Measurements from ENCODE around the gene ATG101.

The ATG101 gene

GRCh38 chr12:52069327-52070184 is at the start of gene ATG101:
TSS of gene ATG101 (plus strand) at chr12:52069978. CDS start at chr12:52073651, 3,673 bp downstream.
- peak; percentile 88 for DNase-seq (ENCODE audit: low read depth)

GRCh38 chr12:52020539-52021336 is 49.0 kb upstream of the ATG101 start:
- DNase-seq (ENCODE audit: low read depth), result no peak
- H3K4me3 ChIP-seq (ENCODE audit: low read depth, low read length), result no peak overlapping the region

More at GRCh38 chr12:52069327-52070184, at the start of gene ATG101:
- peak within 1 kb of the TSS; percentile 99 for H3K4me3 ChIP-seq (ENCODE audit: low read depth, low read length)

GRCh38 chr12:52022841-52023181 is 47.0 kb upstream of the ATG101 start:
- no peak for DNase-seq (ENCODE audit: low read depth)
- peak overlapping the region; percentile 50 for H3K4me3 ChIP-seq (ENCODE audit: low read depth, low read length)

GRCh38 chr12:52023182-52023975 is 46.4 kb upstream of the ATG101 start:
- peak overlapping the region; percentile 50 for H3K4me3 ChIP-seq (ENCODE audit: low read depth, low read length)
- DNase-seq (ENCODE audit: low read depth), result no peak

- H3K4me3 ChIP-seq (ENCODE audit: low read depth, low read length), result peak overlapping the region; percentile 50
- DNase-seq (ENCODE audit: low read depth), result no peak
Measured at GRCh38 chr12:52023976-52024688, 45.6 kb upstream of the ATG101 start.

- H3K4me3 ChIP-seq (ENCODE audit: low read depth, low read length), result no peak overlapping the region
- DNase-seq (ENCODE audit: low read depth), result no peak
Measured at GRCh38 chr12:52024845-52025230, 44.9 kb upstream of the ATG101 start.

- no peak for DNase-seq (ENCODE audit: low read depth)
- H3K4me3 ChIP-seq (ENCODE audit: low read depth, low read length), result no peak overlapping the region
Measured at GRCh38 chr12:52026263-52026662, 43.5 kb upstream of the ATG101 start.

GRCh38 chr12:52027085-52027843 is 42.5 kb upstream of the ATG101 start:
- no peak overlapping the region for H3K4me3 ChIP-seq (ENCODE audit: low read depth, low read length)
- no peak for DNase-seq (ENCODE audit: low read depth)

GRCh38 chr12:52029685-52030084 is 40.1 kb upstream of the ATG101 start:
- H3K4me3 ChIP-seq (ENCODE audit: low read depth, low read length), result no peak overlapping the region
- no peak for DNase-seq (ENCODE audit: low read depth)

- no peak for DNase-seq (ENCODE audit: low read depth)
- peak overlapping the region; percentile 41 for H3K4me3 ChIP-seq (ENCODE audit: low read depth, low read length)
Measured at GRCh38 chr12:52032446-52032803, 37.4 kb upstream of the ATG101 start.

GRCh38 chr12:52032804-52033445 is 36.9 kb upstream of the ATG101 start:
- H3K4me3 ChIP-seq (ENCODE audit: low read depth, low read length), result peak overlapping the region; percentile 47
- peak; percentile 93 for DNase-seq (ENCODE audit: low read depth)

- peak overlapping the region; percentile 47 for H3K4me3 ChIP-seq (ENCODE audit: low read depth, low read length)
Measured at GRCh38 chr12:52033446-52034140, 36.2 kb upstream of the ATG101 start.

GRCh38 chr12:52035190-52035589 is 34.6 kb upstream of the ATG101 start:
- H3K4me3 ChIP-seq (ENCODE audit: low read depth, low read length), result no peak overlapping the region
- no peak for DNase-seq (ENCODE audit: low read depth)

More at GRCh38 chr12:52033446-52034140, 36.2 kb upstream of the ATG101 start:
- DNase-seq (ENCODE audit: low read depth), result no peak

GRCh38 chr12:52035926-52036325 is 33.9 kb upstream of the ATG101 start:
- H3K4me3 ChIP-seq (ENCODE audit: low read depth, low read length), result no peak overlapping the region
- DNase-seq (ENCODE audit: low read depth), result no peak

GRCh38 chr12:52036587-52037171 is 33.1 kb upstream of the ATG101 start:
- DNase-seq (ENCODE audit: low read depth), result no peak
- H3K4me3 ChIP-seq (ENCODE audit: low read depth, low read length), result peak overlapping the region; percentile 40

- peak overlapping the region; percentile 52 for H3K4me3 ChIP-seq (ENCODE audit: low read depth, low read length)
- no peak for DNase-seq (ENCODE audit: low read depth)
Measured at GRCh38 chr12:52037248-52037861, 32.4 kb upstream of the ATG101 start.

GRCh38 chr12:52038447-52038846 is 31.3 kb upstream of the ATG101 start:
- H3K4me3 ChIP-seq (ENCODE audit: low read depth, low read length), result no peak overlapping the region
- no peak for DNase-seq (ENCODE audit: low read depth)
